Measurements from ENCODE around the gene KLK14. TPM values are rescaled to one million over a fixed set of nuclear protein-coding genes. Genes with fewer than 3 reads are reported as not detected.

Gene KLK14
- total RNA-seq, 2 donors from 2014 or later = 0.52 TPM; not detected in 1

GRCh38 chr19:51060973-51061372, 21.7 kb downstream of the KLK14 start:
- no peaks in the 10 kb centered on the region for H3K4me1 ChIP-seq
- H3K27ac ChIP-seq = no peak overlapping the region
- H3K4me3 ChIP-seq = no peak overlapping the region
- no peaks in the 10 kb centered on the region for H3K36me3 ChIP-seq
- peaks cover 20% of the 10 kb centered on the region for H3K27me3 ChIP-seq
- no peak for TF ChIP-seq CTCF (IDR thresholded peaks at IDR 0.05)
- no peaks in the 10 kb centered on the region for H3K9me3 ChIP-seq
- DNase-seq = no peak
- no peak overlapping the region for H3K9ac ChIP-seq (ENCODE audit: low read depth in 2 of 2, low read length in 2 of 2)
- intact Hi-C loops (cut with DNase I) = no loop called here

GRCh38 chr19:51060336-51060735, 22.4 kb downstream of the KLK14 start:
- Histone ChIP-seq H3K27me3 (peaks cover 14% of the 10 kb centered on the region), H3K4me1 (no peaks in the 10 kb centered on the region), H3K36me3 (no peaks in the 10 kb centered on the region), H3K9ac (ENCODE audit: low read depth in 2 of 2, low read length in 2 of 2) (no peak overlapping the region), H3K27ac (no peak overlapping the region), H3K4me3 (no peak overlapping the region), H3K9me3 (no peaks in the 10 kb centered on the region)
- DNase-seq = no peak
- intact Hi-C loops (cut with DNase I) = no loop called here
- no peak for TF ChIP-seq CTCF (IDR thresholded peaks at IDR 0.05)

GRCh38 chr19:51059715-51060114, 23.0 kb downstream of the KLK14 start:
- H3K9me3 ChIP-seq = no peaks in the 10 kb centered on the region
- no peaks in the 10 kb centered on the region for H3K36me3 ChIP-seq
- H3K27me3 ChIP-seq = peaks cover 8% of the 10 kb centered on the region
- no peak for DNase-seq
- no peak overlapping the region for H3K27ac ChIP-seq
- H3K4me1 ChIP-seq = no peaks in the 10 kb centered on the region
- TF ChIP-seq CTCF (IDR thresholded peaks at IDR 0.05) = no peak
- intact Hi-C loops (cut with DNase I) = no loop called here
- no peak overlapping the region for H3K4me3 ChIP-seq
- no peak overlapping the region for H3K9ac ChIP-seq (ENCODE audit: low read depth in 2 of 2, low read length in 2 of 2)

- DNase-seq = no peak
- intact Hi-C loops (cut with DNase I) = no loop called here
- Histone ChIP-seq H3K4me1 (no peaks in the 10 kb centered on the region), H3K9ac (ENCODE audit: low read depth in 2 of 2, low read length in 2 of 2) (no peak overlapping the region), H3K27me3 (no peaks in the 10 kb centered on the region), H3K4me3 (no peak overlapping the region), H3K36me3 (no peaks in the 10 kb centered on the region), H3K27ac (no peak overlapping the region), H3K9me3 (no peaks in the 10 kb centered on the region)
- no peak for TF ChIP-seq CTCF (IDR thresholded peaks at IDR 0.05)
Measured at GRCh38 chr19:51055866-51056265, 26.8 kb downstream of the KLK14 start.

- no peaks in the 10 kb centered on the region for H3K9me3 ChIP-seq
- no peak overlapping the region for H3K4me3 ChIP-seq
- no peaks in the 10 kb centered on the region for H3K4me1 ChIP-seq
- no peaks in the 10 kb centered on the region for H3K27me3 ChIP-seq
- H3K27ac ChIP-seq = no peak overlapping the region
- H3K36me3 ChIP-seq = no peaks in the 10 kb centered on the region
- TF ChIP-seq CTCF (IDR thresholded peaks at IDR 0.05) = no peak
- intact Hi-C loops (cut with DNase I) = no loop called here
- no peak for DNase-seq
- H3K9ac ChIP-seq (ENCODE audit: low read depth in 2 of 2, low read length in 2 of 2) = no peak overlapping the region
Measured at GRCh38 chr19:51047031-51047335, 35.7 kb downstream of the KLK14 start.

- no peak for TF ChIP-seq CTCF (IDR thresholded peaks at IDR 0.05)
- H3K27me3 ChIP-seq = no peaks in the 10 kb centered on the region
- H3K27ac ChIP-seq = no peak overlapping the region
- no peak for DNase-seq
- no peak overlapping the region for H3K4me3 ChIP-seq
- H3K9me3 ChIP-seq = no peaks in the 10 kb centered on the region
- H3K36me3 ChIP-seq = no peaks in the 10 kb centered on the region
- no peaks in the 10 kb centered on the region for H3K4me1 ChIP-seq
- no peak overlapping the region for H3K9ac ChIP-seq (ENCODE audit: low read depth in 2 of 2, low read length in 2 of 2)
- intact Hi-C loops (cut with DNase I) = no loop called here
Measured at GRCh38 chr19:51044327-51044726, 38.4 kb downstream of the KLK14 start.

All from colonic mucosa (tissue), 4 donors.